Pulmonary artery endothelial cell (primary cell): ENCODE measurements around the gene RPS29. TPM values are rescaled to one million over a fixed set of nuclear protein-coding genes. Genes with fewer than 3 reads are reported as not detected.
"Not testable (repeated sequence)": the region's sequence is repeated elsewhere in the genome, so short reads cannot be mapped to it uniquely, and the experiment has no call there.

Experiments used
- DNase-seq: peaks from one replicate; pipeline ENCODE4 v3.0.0-alpha.2; 2011; ENCODE audit warnings: low read depth, low spot score
- total RNA-seq: library from RNA; depleted of rRNA; stranded (reverse); fragments of >200 nt; gene quantifications from 2 replicates; pipeline ENCODE4 v1.2.3, GENCODE V29; 2014

Gene RPS29
- total RNA-seq, 1 donor from 2014 or later, result 1,766 TPM

DNA sequence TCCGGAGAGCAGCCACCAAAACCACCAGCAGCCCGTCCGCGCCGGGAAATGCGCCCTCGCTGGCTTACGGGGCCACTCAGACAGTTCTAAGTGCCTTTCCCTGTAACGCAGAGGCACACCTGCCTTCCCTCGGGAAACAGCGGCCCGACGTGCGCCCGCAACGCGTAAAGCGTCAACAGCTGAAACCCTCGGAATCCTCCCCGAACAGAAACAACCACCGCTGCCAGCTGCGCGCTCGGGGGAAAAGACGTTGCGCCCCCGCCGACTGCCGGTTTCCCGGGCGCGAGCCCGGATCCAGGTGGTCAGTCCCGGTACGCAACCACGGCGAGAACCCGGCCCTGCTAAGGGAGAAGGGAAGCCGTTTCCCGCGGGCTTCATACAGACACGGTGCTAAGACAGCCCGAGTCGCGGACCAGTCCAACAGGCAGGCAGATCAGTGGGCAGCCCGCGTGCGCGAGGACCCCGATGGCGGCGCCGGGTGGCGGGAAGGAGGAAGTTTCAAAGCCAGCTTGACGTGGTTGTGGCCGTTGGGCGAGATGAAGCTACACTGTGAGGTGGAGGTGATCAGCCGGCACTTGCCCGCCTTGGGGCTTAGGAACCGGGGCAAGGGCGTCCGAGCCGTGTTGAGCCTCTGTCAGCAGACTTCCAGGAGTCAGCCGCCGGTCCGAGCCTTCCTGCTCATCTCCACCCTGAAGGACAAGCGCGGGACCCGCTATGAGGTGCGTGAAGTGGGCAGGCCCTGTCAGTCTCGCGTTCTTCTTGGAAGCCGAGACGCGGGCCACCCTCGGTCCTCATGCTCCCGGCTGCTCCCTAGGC, 12.5 kb upstream of the RPS29 start, which contains the start of gene LRR1:
LRR1 (plus strand) TSS at position 456 of the 816 bp plus-strand sequence; CDS start at position 537, 81 bp downstream.
- peak; percentile 55 for DNase-seq

DNA sequence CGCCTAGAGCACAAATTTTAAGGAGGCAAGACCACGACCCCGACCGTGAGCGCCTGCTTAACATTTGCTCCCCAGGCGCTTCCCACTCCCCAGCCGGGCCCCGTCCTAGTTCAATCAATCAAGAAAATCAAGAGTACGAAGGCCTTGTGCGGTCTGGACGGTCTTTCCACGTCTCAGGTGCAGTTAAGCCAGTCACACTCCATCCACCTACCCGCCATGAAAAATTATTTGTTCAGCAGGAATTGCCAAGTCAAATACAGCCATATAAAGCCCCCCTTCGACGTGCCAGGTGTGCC, 12.0 kb upstream of the RPS29 start:
- DNase-seq, result no peak

DNA sequence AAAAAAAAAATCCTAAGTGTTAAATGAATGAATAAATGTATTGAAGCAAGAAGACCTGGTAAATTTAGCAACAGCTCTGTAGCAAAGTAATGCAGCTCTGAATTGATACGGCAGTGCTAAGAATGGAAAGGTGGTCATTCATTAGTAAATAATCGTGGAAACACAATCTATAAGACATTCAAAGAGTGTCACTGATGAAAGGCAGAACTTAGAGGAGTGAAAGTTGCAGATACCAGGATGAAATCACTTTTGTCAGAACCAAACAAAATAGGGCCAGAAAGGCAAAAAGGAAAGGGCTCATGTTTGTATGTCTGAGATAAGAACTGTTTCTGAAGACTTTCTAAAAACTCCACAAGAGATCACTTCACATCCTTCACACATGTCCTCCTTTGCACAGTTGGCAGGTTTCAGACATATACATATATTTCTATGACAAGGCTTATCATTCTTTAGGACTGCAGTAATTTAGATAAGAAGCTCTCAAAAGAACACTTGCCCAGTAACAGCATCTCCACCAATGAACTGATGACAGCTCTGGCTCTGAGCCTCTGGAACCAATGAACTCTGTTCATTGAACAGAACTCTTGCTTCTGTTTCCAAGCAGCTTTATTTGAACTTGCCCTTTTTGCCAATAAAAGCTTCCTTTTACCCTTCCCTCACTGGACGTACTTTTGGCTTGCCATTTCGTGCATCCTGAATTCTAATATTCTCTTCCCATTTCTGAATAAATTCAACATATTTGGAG, 8.3 kb upstream of the RPS29 start:
- peak; percentile 67 for DNase-seq

DNA sequence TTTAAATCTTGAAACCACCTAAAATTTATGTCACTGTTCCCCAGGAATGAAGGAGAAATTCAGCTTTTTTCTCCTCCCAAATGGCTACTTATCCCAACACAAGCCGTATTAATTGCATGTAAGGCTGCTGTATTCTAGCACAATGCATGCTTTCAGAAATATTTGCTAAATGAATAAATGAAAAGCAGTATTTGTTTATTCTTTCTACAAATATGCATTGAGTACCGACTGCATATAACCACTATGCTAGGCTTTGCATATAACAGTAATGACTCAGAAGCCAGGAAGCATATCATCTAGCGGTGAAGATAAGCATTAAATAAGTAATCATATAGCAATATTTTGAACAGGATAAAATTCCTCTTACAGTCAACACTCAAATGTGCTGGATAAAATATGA, 6.8 kb upstream of the RPS29 start:
- DNase-seq, result no peak

DNA sequence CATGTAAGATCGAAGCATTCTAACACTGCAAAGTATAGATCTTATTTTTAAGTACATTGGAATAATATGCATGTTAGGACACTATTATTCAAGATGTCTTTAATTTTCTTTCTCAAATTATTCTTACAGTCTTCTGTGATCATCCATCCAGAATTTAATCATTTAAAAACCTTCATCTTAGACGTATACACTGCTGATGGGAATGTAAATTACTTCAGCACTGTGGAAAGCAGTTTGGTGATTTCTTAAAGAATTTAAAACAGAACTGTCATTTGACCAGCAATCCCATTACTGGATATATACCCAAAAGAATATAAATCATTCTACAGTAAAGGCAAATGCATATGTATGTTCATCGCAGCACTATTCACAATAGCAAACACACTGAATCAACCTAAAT, 3.2 kb upstream of the RPS29 start:
- DNase-seq, result no peak

DNA sequence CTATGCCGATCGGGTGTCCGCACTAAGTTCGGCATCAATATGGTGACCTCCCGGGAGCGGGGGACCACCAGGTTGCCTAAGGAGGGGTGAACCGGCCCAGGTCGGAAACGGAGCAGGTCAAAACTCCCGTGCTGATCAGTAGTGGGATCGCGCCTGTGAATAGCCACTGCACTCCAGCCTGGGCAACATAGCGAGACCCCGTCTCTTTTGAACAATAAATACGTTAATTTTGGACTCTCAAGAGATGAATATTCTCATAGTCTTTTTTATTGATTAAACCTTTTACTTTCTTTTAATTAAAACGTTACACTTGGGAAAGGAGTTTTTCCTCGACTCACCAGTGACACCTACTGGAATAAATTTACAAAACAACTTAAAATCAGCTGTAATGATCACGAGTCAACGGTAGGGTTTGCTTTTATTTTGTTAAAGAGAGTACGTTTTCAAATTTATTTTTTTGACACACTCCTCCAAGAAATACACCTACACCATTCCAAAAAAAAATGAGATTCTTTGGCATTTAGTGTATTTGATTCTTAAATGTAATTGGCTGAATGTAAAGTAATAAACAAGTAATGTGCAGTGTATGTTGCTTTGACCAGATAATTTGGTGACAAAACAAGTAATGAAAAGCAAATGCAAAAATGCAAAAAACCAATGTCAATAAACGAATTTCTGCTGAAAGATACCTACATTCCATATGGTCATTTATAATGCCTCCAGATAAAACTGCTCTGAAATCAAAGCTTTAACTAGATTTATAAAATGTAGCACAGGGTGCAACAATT, 687 bp upstream of the RPS29 start:
- DNase-seq, result no peak

DNA sequence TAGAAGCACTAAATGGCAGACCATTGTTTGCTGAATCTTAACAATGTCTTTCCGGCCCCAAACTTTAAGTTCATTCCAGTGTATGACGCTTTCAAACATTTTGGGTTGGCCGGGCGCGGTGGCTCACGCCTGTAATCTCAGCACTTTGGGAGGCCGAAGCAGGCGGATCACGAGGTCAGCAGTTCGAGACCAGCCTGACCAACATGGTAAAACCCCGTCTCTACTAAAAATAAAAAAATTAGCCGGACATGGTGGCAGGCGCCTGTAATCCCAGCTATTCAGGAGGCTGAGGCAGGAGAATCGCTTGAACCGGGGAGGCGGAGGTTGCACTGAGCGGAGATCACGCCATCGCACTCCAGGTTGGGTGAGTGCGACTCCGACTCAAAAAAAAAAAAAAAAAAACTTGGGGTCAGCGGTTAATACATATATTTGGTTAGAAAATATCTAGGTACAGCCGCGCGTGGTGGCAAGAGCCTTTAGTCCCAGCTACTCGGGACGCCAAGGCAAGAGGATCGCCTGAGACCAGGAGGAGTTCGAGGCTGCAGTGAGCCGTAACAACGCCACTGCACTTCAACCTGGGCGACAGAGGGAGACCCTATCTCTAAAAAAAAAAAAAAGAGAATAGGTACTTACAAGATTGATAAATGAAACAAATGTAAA, 1.1 kb downstream of the RPS29 start:
- not testable (repeated sequence) for DNase-seq

DNA sequence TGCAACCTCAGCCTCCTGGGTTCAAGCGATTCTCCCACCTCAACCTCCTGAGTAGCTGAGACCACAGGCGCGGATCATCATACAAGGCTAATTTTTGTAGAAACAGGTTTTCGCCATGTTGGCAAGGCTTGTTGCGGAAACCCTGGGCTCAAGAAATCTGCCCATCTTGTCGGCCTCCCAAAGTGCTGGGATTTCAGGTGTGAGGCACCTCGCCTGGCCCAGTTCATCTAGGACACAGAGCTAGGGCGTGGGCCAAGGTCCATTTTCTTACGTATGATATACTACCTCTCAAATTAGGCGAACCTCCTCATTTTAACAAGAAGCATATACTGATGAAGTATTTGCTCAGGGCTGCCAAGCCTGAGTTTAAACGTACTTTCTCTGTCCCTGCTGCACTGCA, 2.1 kb downstream of the RPS29 start:
- DNase-seq, result no peak

DNA sequence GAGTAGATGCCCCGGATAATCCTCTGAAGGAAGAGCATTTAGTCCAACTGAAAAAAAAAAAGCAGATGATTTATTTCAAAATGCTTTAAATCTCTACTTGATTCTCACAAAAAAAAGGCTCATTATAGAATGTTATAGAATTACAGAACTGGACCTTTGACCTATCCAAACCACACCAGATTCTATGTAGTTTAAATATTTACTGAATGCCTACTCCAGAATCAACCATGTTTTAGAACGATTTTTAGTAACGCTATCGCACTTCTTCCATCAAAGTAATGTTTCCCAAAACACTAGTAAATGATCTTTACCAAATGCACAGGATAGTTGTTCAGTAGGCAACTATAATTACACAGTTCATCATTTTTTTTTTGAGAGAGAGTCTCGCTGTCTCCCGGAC, 2.6 kb downstream of the RPS29 start:
- DNase-seq, result no peak

DNA sequence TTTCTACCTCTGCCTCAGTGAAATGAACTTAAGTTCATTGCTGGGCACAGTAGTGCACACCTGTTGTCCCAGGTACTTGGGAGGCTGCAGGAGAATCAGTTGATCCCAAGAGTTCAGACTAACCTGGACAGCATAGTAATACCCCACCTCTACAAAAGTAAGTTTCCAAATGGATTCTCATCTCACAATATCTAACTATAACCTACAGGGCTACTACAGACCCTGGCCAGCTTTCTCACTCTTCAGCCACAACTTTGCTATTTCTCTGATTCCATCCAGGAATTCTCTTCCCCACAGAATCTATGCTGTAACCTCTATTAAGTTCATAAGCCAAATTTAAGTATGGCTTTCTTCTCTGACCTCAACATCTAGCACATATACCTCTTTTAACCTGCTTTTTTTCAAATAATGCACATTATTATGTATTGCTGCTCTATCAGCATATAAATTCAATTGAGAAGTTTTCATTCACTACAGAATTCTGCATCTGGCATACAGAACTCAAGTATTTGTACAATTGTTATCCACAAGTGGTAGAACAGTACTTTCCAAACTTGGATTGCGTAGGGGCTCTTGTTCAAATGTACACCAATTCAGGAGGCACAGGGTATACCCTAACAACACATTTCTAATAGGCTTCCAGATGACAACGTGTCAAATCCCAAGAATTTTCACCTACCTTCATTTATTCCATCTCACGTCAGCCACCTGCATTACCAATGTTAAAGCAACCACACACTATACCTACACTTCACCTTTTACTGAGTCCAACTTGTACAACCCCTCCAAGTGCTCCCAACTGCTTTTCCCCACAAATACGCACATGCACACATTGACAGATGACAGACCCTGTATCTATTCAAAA, 3.8 kb downstream of the RPS29 start:
- no peak for DNase-seq

DNA sequence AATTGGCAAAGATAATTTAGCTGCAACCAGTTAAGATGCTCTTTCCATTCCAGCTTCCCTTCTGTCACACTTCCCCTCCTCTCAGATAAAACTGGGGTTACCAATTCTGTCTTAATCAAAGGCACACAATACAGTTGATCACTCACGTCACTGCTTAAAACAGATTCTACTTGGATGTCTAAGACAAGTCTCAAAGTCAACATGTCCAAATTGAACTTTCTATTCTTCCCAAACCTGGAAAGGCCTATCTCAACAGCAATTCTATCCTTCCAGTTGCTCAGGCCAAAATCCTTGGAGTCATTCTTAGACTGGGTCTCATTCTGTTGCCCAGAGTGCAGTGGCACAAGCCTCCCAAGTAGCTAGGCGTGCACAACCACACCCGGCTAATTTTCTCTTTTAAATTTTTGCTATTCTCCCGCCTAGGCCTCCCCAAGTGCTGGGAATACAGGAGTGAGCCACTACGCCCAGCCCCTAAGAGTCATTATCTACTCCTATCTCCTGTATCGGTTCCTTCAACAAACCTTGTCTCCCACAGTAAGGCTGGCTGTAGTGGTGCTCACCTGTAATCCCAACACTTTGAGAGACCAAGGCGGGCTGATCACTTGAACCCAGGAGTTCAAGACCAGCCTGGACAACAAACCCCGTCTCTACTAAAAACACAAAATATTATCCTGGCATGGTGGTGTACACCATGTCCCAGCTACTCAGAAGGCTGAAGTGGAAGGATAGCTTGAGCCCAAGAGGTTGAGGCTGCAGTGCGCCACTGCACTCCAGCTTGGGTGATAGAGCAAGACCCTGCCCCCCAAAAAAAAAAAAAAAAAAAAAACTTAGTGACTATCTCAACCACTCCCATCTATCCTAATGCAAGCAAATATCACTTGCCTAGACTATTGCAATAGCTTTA, 4.7 kb downstream of the RPS29 start:
- DNase-seq, result no peak

DNA sequence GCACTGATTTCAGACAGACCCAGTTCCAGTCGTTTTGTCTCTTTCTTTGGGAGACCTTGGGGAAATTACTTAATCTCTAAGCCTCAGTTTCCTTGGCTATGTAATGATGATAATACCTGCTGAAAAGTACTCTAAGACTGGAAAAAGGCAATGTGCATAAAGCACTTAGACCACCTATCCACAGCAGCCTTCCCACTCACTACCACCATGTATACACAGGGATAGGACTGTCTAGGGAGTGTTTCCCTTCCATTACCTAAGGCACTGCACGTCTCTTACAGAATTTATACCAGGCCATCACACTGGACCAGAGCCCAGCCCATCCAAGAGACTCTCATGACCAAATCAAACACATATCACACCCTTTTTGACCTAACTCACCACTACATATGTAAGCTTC, 6.3 kb downstream of the RPS29 start:
- no peak for DNase-seq

DNA sequence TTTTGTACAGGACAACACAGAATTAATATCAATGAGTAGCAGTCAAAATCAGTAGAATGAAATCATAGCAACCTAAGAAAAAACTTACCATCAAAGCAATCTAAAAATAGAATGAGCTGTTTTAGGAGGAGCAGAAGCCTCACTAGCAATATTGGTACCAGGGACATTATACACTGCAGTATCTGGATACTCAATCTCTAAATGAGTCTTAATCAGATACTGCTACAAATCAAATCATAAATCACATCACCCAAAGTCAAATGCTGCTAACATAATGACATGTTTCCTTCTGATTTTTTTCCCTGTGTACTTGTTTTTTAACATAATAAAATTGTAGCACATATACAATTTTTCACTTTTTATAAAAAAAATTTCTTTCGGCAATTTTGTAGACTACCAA, 8.0 kb downstream of the RPS29 start:
- no peak for DNase-seq

DNA sequence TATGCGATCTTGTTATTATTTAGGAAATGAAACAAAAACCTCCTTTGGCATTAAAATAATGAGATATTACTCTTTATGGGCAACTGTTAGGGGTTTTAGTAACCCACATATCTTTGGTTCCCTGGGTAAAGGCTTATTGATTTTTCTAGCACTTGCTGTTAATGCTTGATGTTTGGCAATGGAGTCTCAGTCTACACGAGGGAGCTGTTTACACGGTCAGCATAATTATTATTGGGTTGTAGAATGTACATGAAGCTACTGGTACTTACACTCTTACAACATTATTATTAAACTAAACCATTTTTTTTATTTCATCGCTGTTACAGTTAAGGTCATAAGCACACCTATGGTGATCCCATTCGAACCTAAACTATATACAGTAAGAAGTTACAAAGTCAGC, 12.1 kb downstream of the RPS29 start:
- no peak for DNase-seq

DNA sequence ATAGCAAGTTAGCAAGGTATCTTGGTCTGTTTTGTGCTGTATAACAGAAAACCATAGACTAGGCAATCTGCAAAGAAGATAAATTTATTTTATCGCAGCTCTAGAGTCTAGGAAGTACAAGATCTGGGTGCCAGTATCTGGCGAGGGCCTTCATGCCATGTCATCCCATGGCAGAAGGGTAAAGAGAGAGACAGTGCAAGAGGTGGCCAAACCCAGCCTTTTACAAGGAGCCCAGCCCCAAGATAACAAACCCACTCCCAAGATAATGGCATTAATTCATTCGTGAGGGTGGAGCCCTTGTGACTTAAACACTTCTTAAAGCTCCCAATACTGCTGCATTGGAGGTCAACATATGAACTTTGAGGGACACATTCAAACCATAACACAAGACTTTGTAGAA, 16.9 kb downstream of the RPS29 start:
- no peak for DNase-seq

DNA sequence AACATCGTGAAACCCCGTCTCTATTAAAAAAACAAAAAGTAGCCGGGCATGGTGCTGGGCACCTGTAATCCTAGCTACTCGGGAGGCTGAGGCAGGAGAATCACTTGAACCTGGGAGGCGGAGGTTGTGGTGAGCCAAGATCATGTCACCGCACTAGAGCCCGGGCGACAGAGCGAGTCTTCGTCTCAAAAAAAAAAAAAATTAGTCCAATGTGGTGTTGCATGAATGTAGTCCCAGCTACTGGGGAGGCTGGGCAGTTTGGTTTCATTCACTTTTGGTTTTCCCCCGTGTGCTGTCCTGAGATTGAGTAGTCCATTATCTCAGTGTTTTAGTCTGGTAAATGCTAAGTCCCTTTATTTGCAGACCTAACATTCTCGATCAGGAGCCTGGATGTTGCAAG, 19.5 kb downstream of the RPS29 start:
- DNase-seq, result no peak

DNA sequence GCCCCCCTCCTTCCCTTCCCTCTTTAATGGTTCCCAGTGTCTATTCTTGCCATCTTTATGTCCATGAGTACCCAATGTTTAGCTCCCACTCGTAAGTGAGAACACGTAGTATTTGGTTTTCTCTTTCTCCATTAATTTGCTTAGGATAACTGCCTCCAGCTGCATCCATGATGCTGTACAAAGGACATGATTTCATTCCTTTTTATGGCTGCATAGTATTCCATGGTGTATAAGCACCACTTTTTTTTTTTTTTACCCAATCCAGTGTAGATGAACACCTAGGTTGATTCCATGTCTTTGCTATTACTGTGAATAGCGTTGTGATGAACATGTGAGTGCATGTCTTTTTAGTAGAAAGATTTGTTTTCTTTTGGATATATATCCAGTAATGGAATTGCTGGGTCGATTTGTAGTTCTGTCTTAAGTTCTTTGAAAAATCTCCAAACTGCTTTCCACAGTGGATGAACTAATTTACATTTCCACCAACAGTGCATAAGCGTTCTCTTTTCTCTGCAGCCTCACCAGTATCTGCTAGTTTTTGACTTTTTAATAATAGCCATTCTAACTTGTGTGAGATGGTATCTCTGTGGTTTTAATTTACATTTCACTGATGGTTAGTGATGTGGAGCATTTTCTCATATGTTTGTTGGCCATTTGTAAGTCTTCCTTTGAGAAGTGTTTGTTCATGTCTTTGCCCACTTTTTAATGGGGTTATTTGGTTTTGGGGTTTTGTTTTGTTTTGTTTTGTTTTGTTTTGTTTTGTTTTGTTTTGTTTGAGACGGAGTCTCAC, 26.0 kb downstream of the RPS29 start:
- no peak for DNase-seq

DNA sequence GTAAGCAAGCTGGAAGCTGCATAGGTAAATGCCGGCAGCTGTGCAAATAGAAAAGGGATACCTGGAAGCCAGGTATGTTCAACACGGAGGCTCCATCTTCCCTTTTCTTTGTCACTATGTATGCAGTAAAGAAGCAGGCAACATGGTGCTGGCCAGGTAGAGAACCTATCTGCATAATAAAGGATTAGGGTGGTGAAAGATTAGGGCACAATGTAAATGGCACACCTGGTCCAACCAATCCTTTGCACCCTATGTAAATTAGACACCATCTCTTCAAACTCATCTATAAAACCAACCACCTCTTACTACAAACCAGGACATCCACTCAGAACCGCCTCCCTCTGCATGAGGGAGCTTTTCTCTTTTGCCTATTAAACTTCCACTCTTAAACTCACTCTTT, 32.3 kb downstream of the RPS29 start:
- no peak for DNase-seq

DNA sequence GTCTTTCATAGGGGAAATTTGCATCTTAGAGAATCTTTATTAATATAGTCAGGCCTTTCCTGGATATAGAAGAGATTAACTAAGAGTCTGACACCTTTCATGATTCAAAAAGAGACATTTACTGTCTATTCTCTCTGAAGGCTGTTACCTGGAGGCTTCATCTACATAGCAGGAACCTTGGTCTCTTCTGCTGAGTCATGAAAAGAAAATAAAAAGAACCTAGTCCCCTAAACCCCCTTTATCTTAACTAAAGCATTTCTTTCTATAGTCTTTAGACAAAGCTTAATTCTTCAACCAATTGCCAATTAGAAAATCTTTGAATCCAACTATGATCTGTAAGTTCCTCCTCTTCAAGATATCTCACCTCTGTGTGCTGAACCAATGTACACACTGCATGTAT, 33.1 kb downstream of the RPS29 start:
- DNase-seq, result no peak
